HepG2 (cell line): Measurements from ENCODE around the gene USP5. TPM values are rescaled to one million over a fixed set of nuclear protein-coding genes. Genes with fewer than 3 reads are reported as not detected.

Experiments used
- AGO2 ChIP-seq: fragments of 200-400 bp; formaldehyde crosslinking; optimal IDR thresholded peaks from 2 replicates; pipeline ENCODE3; 2017; ENCODE audit warnings: mild to moderate bottlenecking, low read depth, low read length, moderate library complexity
- CEBPB ChIP-seq: IDR thresholded peaks from 2 replicates; pipeline ENCODE4 v1.6.1; 2011; ENCODE audit warnings: low read depth, low read length, improper control_type of control experiment, borderline replicate concordance
- CENPX ChIP-seq: sonication (generic); formaldehyde crosslinking; IDR thresholded peaks from 2 replicates; pipeline ENCODE4 v1.9.0; 2021; ENCODE audit warnings: mild to moderate bottlenecking, missing genetic modification reagents, moderate library complexity
- EEA1 ChIP-seq: sonication (generic); formaldehyde crosslinking; IDR thresholded peaks from 2 replicates; pipeline ENCODE4 v1.5.1; 2020; ENCODE audit warnings: mild to moderate bottlenecking, missing genetic modification reagents, borderline replicate concordance
- ELF4 ChIP-seq: sonication (generic); formaldehyde crosslinking; IDR thresholded peaks from 2 replicates; pipeline ENCODE4 v1.5.0; 2020; ENCODE audit warnings: missing genetic modification reagents, mild to moderate bottlenecking, moderate library complexity, borderline replicate concordance
- HNRNPK ChIP-seq: fragments of 200-400 bp; formaldehyde crosslinking; IDR thresholded peaks from 2 replicates; pipeline ENCODE4 v1.6.1; 2018; ENCODE audit warnings: low read length, low read depth, moderate library complexity, mild to moderate bottlenecking; ENCODE audit not compliant: poor library complexity, severe bottlenecking
- HNRNPUL1 ChIP-seq: fragments of 200-400 bp; formaldehyde crosslinking; IDR thresholded peaks from 2 replicates; pipeline ENCODE4 v1.6.1; 2017; ENCODE audit warnings: low read depth, mild to moderate bottlenecking, low read length, moderate library complexity
- IRF2 ChIP-seq: IDR thresholded peaks from 2 replicates; pipeline ENCODE4 v1.6.1; 2018; ENCODE audit warnings: missing genetic modification reagents, missing compliant biosample characterization
- RXRB ChIP-seq: IDR thresholded peaks from 2 replicates; pipeline ENCODE4 v1.6.1; 2016; ENCODE audit warnings: borderline replicate concordance, missing genetic modification reagents, missing compliant biosample characterization
- SIX4 ChIP-seq: sonication (generic); formaldehyde crosslinking; IDR thresholded peaks from 2 replicates; pipeline ENCODE4 v1.4.0; 2020; ENCODE audit warnings: missing genetic modification reagents
- TBX2 ChIP-seq: sonication (generic); formaldehyde crosslinking; IDR thresholded peaks from 2 replicates; pipeline ENCODE4 v1.5.0; 2020; ENCODE audit warnings: missing genetic modification reagents, mild to moderate bottlenecking, borderline replicate concordance
- ZFAT ChIP-seq: sonication (generic); formaldehyde crosslinking; conservative IDR thresholded peaks from 2 replicates; pipeline ENCODE4 v1.8.1; 2023; ENCODE audit warnings: missing genetic modification reagents, inconsistent platforms
- ZNF296 ChIP-seq: sonication (generic); formaldehyde crosslinking; conservative IDR thresholded peaks from 2 replicates; pipeline ENCODE4 v1.5.0; 2020; ENCODE audit warnings: mild to moderate bottlenecking, missing genetic modification reagents
- ZNF430 ChIP-seq: sonication (generic); formaldehyde crosslinking; IDR thresholded peaks from 2 replicates; pipeline ENCODE4 v1.9.0; 2021; ENCODE audit warnings: mild to moderate bottlenecking, missing genetic modification reagents
- ZNF766 ChIP-seq: sonication (generic); formaldehyde crosslinking; IDR thresholded peaks from 2 replicates; pipeline ENCODE4 v1.5.0; 2020; ENCODE audit warnings: missing genetic modification reagents, borderline replicate concordance
- polyA plus RNA-seq, 8 experiments: library from polyadenylated mRNA; depleted of rRNA in 3 of 8; stranded (reverse) in 7 of 8; unstranded in 1 of 8; fragments of >200 nt; fragmentation: Illumina TruSeq in 4 of 8; extraction: Trizol in 4 of 8; gene quantifications; 2 replicates each; pipeline versions ENCODE4 v1.2.1 to v1.2.3, GENCODE V29; 2011 to 2016; ENCODE audit warnings: low read depth in 4 of 8, missing spikeins in 1 of 8, mixed read lengths in 1 of 8; ENCODE audit not compliant: insufficient read depth in 1 of 8
- total RNA-seq, 5 experiments: library from RNA; depleted of rRNA; stranded (reverse); fragments of >200 nt; fragmentation: Illumina TruSeq; extraction: Trizol; gene quantifications; 2 replicates each; pipeline ENCODE4 v1.2.3, GENCODE V29; 2016; ENCODE audit warnings: low read depth in 1 of 5
- TF ChIP-seq, protein P1 (sequence below): sonication (generic); formaldehyde crosslinking; IDR thresholded peaks from 2 replicates; pipeline ENCODE4 v1.9.0; 2021; ENCODE audit warnings: missing genetic modification reagents, borderline replicate concordance
- TF ChIP-seq, protein P2 (sequence below): sonication (generic); formaldehyde crosslinking; IDR thresholded peaks from 2 replicates; pipeline ENCODE4 v1.5.0; 2020; ENCODE audit warnings: mild to moderate bottlenecking, missing genetic modification reagents
- TF ChIP-seq, protein P3 (sequence below): sonication (generic); formaldehyde crosslinking; IDR thresholded peaks from 2 replicates; pipeline ENCODE4 v1.8.1; 2023; ENCODE audit warnings: mild to moderate bottlenecking, missing genetic modification reagents
- TF ChIP-seq, protein P4 (sequence below): IDR thresholded peaks from 2 replicates; pipeline ENCODE4 v1.6.1; 2012; ENCODE audit warnings: low read length, improper control_type of control experiment

Gene USP5
- total and polyA plus RNA-seq, 2 of the 13 experiments (the other 11 are each of a cell fraction or from before 2014, with no cell fraction given): 39.6 to 56.0 TPM

DNA sequence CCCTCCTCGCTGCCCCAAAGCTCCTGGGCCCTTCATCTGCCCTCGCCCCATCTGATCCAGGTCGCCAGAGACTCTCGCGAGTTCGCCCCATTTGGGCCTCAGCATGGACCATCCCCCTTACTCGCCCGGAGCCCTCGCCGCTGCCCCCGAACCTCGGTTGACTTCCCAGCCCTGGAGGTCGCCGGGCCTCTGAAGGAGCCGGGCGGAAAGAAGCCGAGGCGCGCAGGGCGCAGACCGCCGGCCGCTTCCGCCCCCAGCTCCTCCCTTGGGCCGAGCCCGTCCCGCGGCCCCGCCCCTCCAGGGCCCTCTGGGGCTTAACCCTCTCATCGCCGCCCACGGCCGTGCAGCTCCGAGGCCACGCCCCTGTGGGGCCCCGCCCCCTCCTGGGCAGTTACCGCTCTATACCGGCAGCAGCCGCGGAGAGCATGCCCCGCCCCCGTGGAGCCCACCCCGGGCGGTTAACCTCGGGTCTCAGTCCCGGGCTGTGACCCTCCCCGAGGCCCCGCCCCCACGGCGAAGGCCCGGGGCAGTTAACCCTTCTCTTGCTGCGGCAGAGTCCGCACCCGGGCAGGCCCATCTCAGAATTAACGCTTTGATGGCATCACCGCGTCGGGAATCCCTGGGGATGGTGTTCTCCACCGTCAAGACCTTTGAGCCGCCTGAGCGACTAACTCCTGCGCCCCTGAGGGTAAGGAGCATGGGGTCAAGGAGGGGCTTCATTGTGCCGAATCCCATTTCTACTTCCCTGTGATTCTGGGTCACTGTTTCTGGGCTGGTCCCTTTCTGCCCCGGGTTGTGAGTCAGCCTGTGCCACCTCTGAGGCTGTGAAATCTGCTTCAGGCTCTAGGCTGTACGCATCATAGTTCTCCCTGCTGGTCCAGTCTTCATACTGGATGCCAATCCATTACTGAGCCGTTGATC, 21.4 kb downstream of the USP5 start, which contains the start of gene SPSB2 (continued):
- TF ChIP-seq, protein P1, sequence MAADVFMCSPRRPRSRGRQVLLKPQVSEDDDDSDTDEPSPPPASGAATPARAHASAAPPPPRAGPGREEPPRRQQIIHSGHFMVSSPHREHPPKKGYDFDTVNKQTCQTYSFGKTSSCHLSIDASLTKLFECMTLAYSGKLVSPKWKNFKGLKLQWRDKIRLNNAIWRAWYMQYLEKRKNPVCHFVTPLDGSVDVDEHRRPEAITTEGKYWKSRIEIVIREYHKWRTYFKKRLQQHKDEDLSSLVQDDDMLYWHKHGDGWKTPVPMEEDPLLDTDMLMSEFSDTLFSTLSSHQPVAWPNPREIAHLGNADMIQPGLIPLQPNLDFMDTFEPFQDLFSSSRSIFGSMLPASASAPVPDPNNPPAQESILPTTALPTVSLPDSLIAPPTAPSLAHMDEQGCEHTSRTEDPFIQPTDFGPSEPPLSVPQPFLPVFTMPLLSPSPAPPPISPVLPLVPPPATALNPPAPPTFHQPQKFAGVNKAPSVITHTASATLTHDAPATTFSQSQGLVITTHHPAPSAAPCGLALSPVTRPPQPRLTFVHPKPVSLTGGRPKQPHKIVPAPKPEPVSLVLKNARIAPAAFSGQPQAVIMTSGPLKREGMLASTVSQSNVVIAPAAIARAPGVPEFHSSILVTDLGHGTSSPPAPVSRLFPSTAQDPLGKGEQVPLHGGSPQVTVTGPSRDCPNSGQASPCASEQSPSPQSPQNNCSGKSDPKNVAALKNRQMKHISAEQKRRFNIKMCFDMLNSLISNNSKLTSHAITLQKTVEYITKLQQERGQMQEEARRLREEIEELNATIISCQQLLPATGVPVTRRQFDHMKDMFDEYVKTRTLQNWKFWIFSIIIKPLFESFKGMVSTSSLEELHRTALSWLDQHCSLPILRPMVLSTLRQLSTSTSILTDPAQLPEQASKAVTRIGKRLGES (CRISPR knock-in tag): no peak
- TF ChIP-seq ZNF430 (CRISPR knock-in tag) (peak; percentile 72; the same call in 1 of the 2 replicates), HNRNPK (peak; percentile 84), RXRB (CRISPR knock-in tag) (0 out of 2 replicates have a peak, but pooled peaks have one; percentile 9), ZFAT (peak; percentile 61; the same call in 1 of the 2 replicates), ZNF766 (CRISPR knock-in tag) (no peak), ZNF296 (no peak), AGO2 (no peak), HNRNPUL1 (peak; percentile 58; the same call in 1 of the 2 replicates), CENPX (CRISPR knock-in tag) (no peak), SIX4 (CRISPR knock-in tag) (no peak), CEBPB (no peak), TBX2 (no peak; the same call in 1 of the 2 replicates), ELF4 (CRISPR knock-in tag) (no peak), IRF2 (CRISPR knock-in tag) (no peak; the same call in 1 of the 2 replicates), EEA1 (no peak)
- TF ChIP-seq, protein P2, sequence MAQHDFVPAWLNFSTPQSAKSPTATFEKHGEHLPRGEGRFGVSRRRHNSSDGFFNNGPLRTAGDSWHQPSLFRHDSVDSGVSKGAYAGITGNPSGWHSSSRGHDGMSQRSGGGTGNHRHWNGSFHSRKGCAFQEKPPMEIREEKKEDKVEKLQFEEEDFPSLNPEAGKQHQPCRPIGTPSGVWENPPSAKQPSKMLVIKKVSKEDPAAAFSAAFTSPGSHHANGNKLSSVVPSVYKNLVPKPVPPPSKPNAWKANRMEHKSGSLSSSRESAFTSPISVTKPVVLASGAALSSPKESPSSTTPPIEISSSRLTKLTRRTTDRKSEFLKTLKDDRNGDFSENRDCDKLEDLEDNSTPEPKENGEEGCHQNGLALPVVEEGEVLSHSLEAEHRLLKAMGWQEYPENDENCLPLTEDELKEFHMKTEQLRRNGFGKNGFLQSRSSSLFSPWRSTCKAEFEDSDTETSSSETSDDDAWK (CRISPR knock-in tag): no peak
- TF ChIP-seq, protein P3, sequence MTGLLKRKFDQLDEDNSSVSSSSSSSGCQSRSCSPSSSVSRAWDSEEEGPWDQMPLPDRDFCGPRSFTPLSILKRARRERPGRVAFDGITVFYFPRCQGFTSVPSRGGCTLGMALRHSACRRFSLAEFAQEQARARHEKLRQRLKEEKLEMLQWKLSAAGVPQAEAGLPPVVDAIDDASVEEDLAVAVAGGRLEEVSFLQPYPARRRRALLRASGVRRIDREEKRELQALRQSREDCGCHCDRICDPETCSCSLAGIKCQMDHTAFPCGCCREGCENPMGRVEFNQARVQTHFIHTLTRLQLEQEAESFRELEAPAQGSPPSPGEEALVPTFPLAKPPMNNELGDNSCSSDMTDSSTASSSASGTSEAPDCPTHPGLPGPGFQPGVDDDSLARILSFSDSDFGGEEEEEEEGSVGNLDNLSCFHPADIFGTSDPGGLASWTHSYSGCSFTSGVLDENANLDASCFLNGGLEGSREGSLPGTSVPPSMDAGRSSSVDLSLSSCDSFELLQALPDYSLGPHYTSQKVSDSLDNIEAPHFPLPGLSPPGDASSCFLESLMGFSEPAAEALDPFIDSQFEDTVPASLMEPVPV (CRISPR knock-in tag): peak; percentile 55; the same call in 1 of the 2 replicates
- TF ChIP-seq, protein P4, sequence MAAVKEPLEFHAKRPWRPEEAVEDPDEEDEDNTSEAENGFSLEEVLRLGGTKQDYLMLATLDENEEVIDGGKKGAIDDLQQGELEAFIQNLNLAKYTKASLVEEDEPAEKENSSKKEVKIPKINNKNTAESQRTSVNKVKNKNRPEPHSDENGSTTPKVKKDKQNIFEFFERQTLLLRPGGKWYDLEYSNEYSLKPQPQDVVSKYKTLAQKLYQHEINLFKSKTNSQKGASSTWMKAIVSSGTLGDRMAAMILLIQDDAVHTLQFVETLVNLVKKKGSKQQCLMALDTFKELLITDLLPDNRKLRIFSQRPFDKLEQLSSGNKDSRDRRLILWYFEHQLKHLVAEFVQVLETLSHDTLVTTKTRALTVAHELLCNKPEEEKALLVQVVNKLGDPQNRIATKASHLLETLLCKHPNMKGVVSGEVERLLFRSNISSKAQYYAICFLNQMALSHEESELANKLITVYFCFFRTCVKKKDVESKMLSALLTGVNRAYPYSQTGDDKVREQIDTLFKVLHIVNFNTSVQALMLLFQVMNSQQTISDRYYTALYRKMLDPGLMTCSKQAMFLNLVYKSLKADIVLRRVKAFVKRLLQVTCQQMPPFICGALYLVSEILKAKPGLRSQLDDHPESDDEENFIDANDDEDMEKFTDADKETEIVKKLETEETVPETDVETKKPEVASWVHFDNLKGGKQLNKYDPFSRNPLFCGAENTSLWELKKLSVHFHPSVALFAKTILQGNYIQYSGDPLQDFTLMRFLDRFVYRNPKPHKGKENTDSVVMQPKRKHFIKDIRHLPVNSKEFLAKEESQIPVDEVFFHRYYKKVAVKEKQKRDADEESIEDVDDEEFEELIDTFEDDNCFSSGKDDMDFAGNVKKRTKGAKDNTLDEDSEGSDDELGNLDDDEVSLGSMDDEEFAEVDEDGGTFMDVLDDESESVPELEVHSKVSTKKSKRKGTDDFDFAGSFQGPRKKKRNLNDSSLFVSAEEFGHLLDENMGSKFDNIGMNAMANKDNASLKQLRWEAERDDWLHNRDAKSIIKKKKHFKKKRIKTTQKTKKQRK: no peak
